HG03439 (cell line): ENCODE measurements around the gene IL18R1.

ENCODE experiments used
- ATAC-seq: cut with Tn5 transposase; IDR thresholded peaks from one replicate; pipeline ENCODE4 v1.9.1; 2021; ENCODE audit warnings: mild to moderate bottlenecking, moderate library complexity; ENCODE audit not compliant: unreplicated experiment

IL18R1 gene

GRCh38 chr2:102342888-102343287 is 12.7 kb upstream of the IL18R1 start:
- no peak for ATAC-seq

GRCh38 chr2:102344397-102344796 is 11.2 kb upstream of the IL18R1 start:
- no peak for ATAC-seq

- no peak for ATAC-seq
Measured at GRCh38 chr2:102345329-102345920, 10.2 kb upstream of the IL18R1 start.

GRCh38 chr2:102346381-102347130 is 9.0 kb upstream of the IL18R1 start:
- no peak for ATAC-seq

GRCh38 chr2:102350137-102350793 is 5.3 kb upstream of the IL18R1 start:
- ATAC-seq, result no peak

- ATAC-seq, result peak; percentile 2
Measured at GRCh38 chr2:102356381-102356712, 751 bp downstream of the IL18R1 start.

GRCh38 chr2:102356741-102357140 is 1.1 kb downstream of the IL18R1 start:
- no peak for ATAC-seq

- no peak for ATAC-seq
Measured at GRCh38 chr2:102357937-102358336, 2.3 kb downstream of the IL18R1 start.

- no peak for ATAC-seq
Measured at GRCh38 chr2:102358496-102358895, 2.9 kb downstream of the IL18R1 start.

- no peak for ATAC-seq
Measured at GRCh38 chr2:102359527-102359926, 3.9 kb downstream of the IL18R1 start.

- no peak for ATAC-seq
Measured at GRCh38 chr2:102361632-102362241, 6.1 kb downstream of the IL18R1 start.

- no peak for ATAC-seq
Measured at GRCh38 chr2:102365763-102366162, 10.2 kb downstream of the IL18R1 start.

GRCh38 chr2:102366406-102367112 is 11.0 kb downstream of the IL18R1 start:
- ATAC-seq, result peak; percentile 52

GRCh38 chr2:102367331-102367971 is 11.9 kb downstream of the IL18R1 start:
- peak; percentile 66 for ATAC-seq

- ATAC-seq, result no peak
Measured at GRCh38 chr2:102368461-102369109, 13.0 kb downstream of the IL18R1 start.

- ATAC-seq, result no peak
Measured at GRCh38 chr2:102369866-102370265, 14.3 kb downstream of the IL18R1 start.

GRCh38 chr2:102376052-102376591 is 20.5 kb downstream of the IL18R1 start:
- no peak for ATAC-seq

- ATAC-seq, result no peak
Measured at GRCh38 chr2:102383722-102384121, 28.1 kb downstream of the IL18R1 start.

GRCh38 chr2:102385522-102385921 is 29.9 kb downstream of the IL18R1 start:
- no peak for ATAC-seq

- no peak for ATAC-seq
Measured at GRCh38 chr2:102386004-102386403, 30.4 kb downstream of the IL18R1 start.
